ENCODE data around the gene PPIL3. TPM values are rescaled to one million over a fixed set of nuclear protein-coding genes. Genes with fewer than 3 reads are reported as not detected.

PPIL3 gene
- total RNA-seq, 1 experiment from 2014 or later = 30.4 TPM

- H3K9me3 ChIP-seq (replicated peaks) = no peaks in the 10 kb centered on the region
- peaks cover 39% of the 10 kb centered on the region for H3K36me3 ChIP-seq
- no peak overlapping the region for H3K27ac ChIP-seq
- no peak for DNase-seq (ENCODE audit: low read depth in 1 of 2, low spot score in 2 of 2)
- no peak overlapping the region for H3K4me3 ChIP-seq
- H3K27me3 ChIP-seq (replicated peaks) = no peaks in the 10 kb centered on the region
- no peaks in the 10 kb centered on the region for H3K4me1 ChIP-seq (replicated peaks)
Observed at GRCh38 chr2:200873560-200873959, 15.3 kb downstream of the PPIL3 start.

DNA sequence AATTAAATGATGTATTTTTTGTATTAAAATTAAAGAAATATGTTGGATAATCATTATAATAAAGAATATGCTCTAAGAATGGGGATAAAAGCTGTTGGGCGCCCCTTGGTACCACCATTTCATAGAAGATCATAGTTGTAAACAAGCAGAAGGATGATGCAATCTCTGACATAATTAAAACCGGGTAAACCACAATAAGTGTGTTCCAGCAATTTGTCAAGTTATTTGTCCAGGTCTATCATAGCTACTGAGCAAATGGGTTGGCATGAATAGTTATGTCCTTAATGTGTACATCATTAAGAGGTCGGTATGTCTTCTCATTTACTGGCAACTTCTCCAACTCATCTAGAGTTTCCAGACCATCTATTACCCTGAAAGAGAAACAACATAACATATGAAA, 17.7 kb downstream of the PPIL3 start:
- no peak for DNase-seq (ENCODE audit: low read depth in 1 of 2, low spot score in 2 of 2)
- Histone ChIP-seq H3K27me3 (replicated peaks) (no peaks in the 10 kb centered on the region), H3K36me3 (peaks cover 29% of the 10 kb centered on the region), H3K4me1 (replicated peaks) (no peaks in the 10 kb centered on the region), H3K9me3 (replicated peaks) (no peaks in the 10 kb centered on the region), H3K27ac (no peak overlapping the region), H3K4me3 (no peak overlapping the region)

DNA sequence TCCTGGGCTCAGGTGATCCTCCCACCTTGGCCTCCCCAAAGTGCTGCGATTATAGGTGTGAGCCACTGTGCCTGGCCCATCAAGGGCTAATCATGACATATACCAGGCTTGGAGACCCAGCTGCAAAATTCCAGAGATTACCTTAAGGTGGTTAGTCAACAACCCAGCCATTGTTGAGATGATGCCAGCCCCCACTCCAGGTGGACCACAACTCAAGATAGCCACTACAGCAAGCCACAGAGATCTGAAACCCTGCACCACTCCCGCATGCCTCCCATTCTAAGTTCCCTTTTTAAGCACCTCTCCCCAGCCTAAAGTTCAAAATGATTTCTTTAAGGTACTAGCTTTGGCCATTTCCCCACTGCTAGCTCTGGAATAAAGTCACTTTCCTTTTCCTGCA, 19.9 kb downstream of the PPIL3 start:
- H3K27me3 ChIP-seq (replicated peaks) = no peaks in the 10 kb centered on the region
- H3K36me3 ChIP-seq = peaks cover 22% of the 10 kb centered on the region
- 0 out of 2 replicates have a peak, but pooled peaks cover 3% of the 10 kb centered on the region for H3K4me1 ChIP-seq (replicated peaks)
- H3K4me3 ChIP-seq = no peak overlapping the region
- no peaks in the 10 kb centered on the region for H3K9me3 ChIP-seq (replicated peaks)
- no peak overlapping the region for H3K27ac ChIP-seq
- DNase-seq (ENCODE audit: low read depth in 1 of 2, low spot score in 2 of 2) = no peak

DNA sequence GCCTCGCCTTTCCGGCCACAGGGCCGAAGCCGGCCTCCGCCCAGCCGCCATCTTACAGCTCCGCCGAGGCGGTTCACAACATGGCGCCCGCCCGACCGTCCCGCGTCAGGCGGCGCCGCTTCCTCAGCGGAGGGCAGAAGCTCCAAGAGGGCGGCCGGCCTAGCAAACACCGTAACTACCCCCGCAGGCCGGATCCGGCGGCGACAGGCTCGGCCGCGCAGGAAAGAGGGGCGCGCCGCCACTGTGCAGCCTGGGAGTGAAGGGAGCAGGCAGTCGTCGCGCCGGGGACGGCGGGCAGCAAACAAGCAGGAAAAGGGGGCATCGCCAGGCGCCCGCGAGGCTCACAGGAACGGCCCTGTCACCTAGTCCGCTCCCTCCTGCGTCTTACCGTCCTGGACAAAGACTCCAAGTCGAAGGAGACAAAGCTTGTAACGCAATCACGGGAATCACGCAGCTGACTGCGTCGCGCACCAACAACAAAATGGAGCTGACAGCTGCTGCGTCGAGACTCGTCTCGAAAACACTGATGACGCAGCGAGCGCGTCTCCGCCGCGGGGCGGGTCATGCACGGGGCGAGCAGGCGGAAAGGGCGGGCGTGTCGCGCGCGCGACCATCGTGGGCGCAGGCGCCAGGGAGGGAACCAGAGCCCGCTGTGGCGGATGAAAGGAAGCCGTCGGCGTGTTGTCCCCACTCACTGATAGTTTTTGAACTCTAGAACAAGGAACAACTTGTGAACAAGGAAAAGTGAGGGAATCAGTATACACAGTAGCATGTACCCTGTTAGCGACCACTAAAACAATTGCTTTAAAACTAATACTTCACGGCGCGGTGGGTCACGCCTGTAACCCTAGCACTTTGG, 24.5 kb downstream of the PPIL3 start, which contains the start of gene CLK1:
CLK1 (minus strand) TSS at position 483 of the 859 bp plus-strand sequence. CDS start 2,796 bp downstream, outside the sequence.
- peaks cover 46% of the 10 kb centered on the region for H3K36me3 ChIP-seq
- H3K27ac ChIP-seq = peak within 1 kb of the TSS; percentile 96
- peak within 1 kb of the TSS; percentile 92 for H3K4me3 ChIP-seq
- H3K27me3 ChIP-seq (replicated peaks) = no peaks in the 10 kb centered on the region
- peaks cover 13% of the 10 kb centered on the region; the same call in 1 of the 2 replicates for H3K4me1 ChIP-seq (replicated peaks)
- H3K9me3 ChIP-seq (replicated peaks) = no peaks in the 10 kb centered on the region
- peak; percentile 94 to 95 for DNase-seq (ENCODE audit: low read depth in 1 of 2, low spot score in 2 of 2)

GRCh38 chr2:200863782-200864175, 25.1 kb downstream of the PPIL3 start:
- Histone ChIP-seq H3K36me3 (peaks cover 53% of the 10 kb centered on the region), H3K4me3 (peak overlapping the region; percentile 92), H3K4me1 (replicated peaks) (peaks cover 13% of the 10 kb centered on the region; the same call in 1 of the 2 replicates), H3K27ac (peak overlapping the region; percentile 96), H3K9me3 (replicated peaks) (no peaks in the 10 kb centered on the region), H3K27me3 (replicated peaks) (no peaks in the 10 kb centered on the region)
- no peak for DNase-seq (ENCODE audit: low read depth in 1 of 2, low spot score in 2 of 2)

DNA sequence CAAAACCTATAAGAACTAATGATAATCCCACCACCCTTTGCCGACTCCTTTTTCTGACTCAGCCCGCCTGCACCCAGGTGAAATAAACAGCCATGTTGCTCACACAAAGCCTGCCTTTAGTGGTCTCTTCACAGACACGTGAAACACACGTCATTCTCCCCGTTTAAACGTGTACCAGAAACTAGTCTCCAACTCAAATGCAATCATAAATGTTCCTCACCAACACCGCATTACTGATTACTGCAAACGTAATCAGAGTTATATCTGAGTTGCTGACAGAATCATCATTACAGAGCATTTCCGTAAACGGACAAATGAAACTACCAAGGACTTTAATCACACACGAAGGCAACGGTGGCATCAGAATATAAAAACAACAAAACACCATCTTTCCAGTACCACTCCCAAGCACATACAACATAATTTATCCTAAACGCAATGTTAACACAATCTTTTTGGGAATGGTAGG, 26.3 kb downstream of the PPIL3 start:
- Histone ChIP-seq H3K4me3 (peak overlapping the region; percentile 92), H3K4me1 (replicated peaks) (peaks cover 13% of the 10 kb centered on the region; the same call in 1 of the 2 replicates), H3K36me3 (peaks cover 65% of the 10 kb centered on the region), H3K27ac (peak overlapping the region; percentile 96), H3K9me3 (replicated peaks) (no peaks in the 10 kb centered on the region), H3K27me3 (replicated peaks) (no peaks in the 10 kb centered on the region)
- peak in 1 of 2 experiments; percentile 44 for DNase-seq (ENCODE audit: low read depth in 1 of 2, low spot score in 2 of 2)

- peak in 1 of 2 experiments; percentile 15 for DNase-seq (ENCODE audit: low read depth in 1 of 2, low spot score in 2 of 2)
- no peak overlapping the region for H3K27ac ChIP-seq
Observed at GRCh38 chr2:200861617-200862155, 27.2 kb downstream of the PPIL3 start.

GRCh38 chr2:200860092-200860795, 28.6 kb downstream of the PPIL3 start:
- peaks cover 13% of the 10 kb centered on the region; the same call in 1 of the 2 replicates for H3K4me1 ChIP-seq (replicated peaks)
- no peak overlapping the region for H3K27ac ChIP-seq
- no peak overlapping the region for H3K4me3 ChIP-seq
- peaks cover 87% of the 10 kb centered on the region for H3K36me3 ChIP-seq
- H3K9me3 ChIP-seq (replicated peaks) = no peaks in the 10 kb centered on the region
- no peak for DNase-seq (ENCODE audit: low read depth in 1 of 2, low spot score in 2 of 2)
- no peaks in the 10 kb centered on the region for H3K27me3 ChIP-seq (replicated peaks)

More at GRCh38 chr2:200861617-200862155, 27.2 kb downstream of the PPIL3 start:
- Histone ChIP-seq H3K4me3 (peak overlapping the region; percentile 92), H3K36me3 (peaks cover 74% of the 10 kb centered on the region), H3K9me3 (replicated peaks) (no peaks in the 10 kb centered on the region), H3K27me3 (replicated peaks) (no peaks in the 10 kb centered on the region), H3K4me1 (replicated peaks) (peaks cover 13% of the 10 kb centered on the region; the same call in 1 of the 2 replicates)

DNA sequence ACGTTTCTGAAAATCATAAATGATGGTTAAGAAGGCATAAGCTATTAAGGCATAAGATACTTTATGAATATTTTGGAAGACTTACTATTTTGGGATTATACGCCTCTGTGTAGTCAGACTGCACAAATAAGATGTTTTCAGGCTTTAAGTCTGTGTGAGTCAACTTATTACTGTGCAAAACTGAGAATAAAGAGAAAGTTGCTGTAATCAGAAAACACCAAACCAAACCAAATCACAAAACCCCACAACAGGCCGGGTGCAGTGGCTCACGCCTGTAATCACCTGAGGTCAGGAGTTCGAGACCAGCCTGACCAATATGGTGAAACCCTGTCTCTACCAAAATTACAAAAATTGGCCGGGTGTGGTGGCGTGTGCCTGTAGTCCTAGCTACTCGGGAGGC, 32.1 kb downstream of the PPIL3 start:
- Histone ChIP-seq H3K4me3 (no peak overlapping the region), H3K27ac (no peak overlapping the region), H3K9me3 (replicated peaks) (no peaks in the 10 kb centered on the region), H3K4me1 (replicated peaks) (peaks cover 8% of the 10 kb centered on the region; the same call in 1 of the 2 replicates), H3K27me3 (replicated peaks) (no peaks in the 10 kb centered on the region; the same call in 1 of the 2 replicates), H3K36me3 (peaks cover 99% of the 10 kb centered on the region)
- no peak for DNase-seq (ENCODE audit: low read depth in 1 of 2, low spot score in 2 of 2)

GRCh38 chr2:200852605-200853004, 36.3 kb downstream of the PPIL3 start:
- no peaks in the 10 kb centered on the region for H3K9me3 ChIP-seq (replicated peaks)
- H3K4me1 ChIP-seq (replicated peaks) = no peaks in the 10 kb centered on the region
- H3K27me3 ChIP-seq (replicated peaks) = no peaks in the 10 kb centered on the region; the same call in 1 of the 2 replicates
- H3K36me3 ChIP-seq = peaks cover 66% of the 10 kb centered on the region
- DNase-seq (ENCODE audit: low read depth in 1 of 2, low spot score in 2 of 2) = no peak
- H3K4me3 ChIP-seq = no peak overlapping the region
- H3K27ac ChIP-seq = no peak overlapping the region

- Histone ChIP-seq H3K9me3 (replicated peaks) (no peaks in the 10 kb centered on the region), H3K4me1 (replicated peaks) (no peaks in the 10 kb centered on the region), H3K4me3 (no peak overlapping the region), H3K27ac (no peak overlapping the region), H3K27me3 (replicated peaks) (no peaks in the 10 kb centered on the region; the same call in 1 of the 2 replicates), H3K36me3 (peaks cover 56% of the 10 kb centered on the region)
- no peak for DNase-seq (ENCODE audit: low read depth in 1 of 2, low spot score in 2 of 2)
Observed at GRCh38 chr2:200851398-200852248, 37.3 kb downstream of the PPIL3 start.

GRCh38 chr2:200850512-200851256, 38.2 kb downstream of the PPIL3 start:
- H3K4me3 ChIP-seq = no peak overlapping the region
- DNase-seq (ENCODE audit: low read depth in 1 of 2, low spot score in 2 of 2) = no peak
- H3K27ac ChIP-seq = no peak overlapping the region

More at GRCh38 chr2:200850512-200851256, 38.2 kb downstream of the PPIL3 start:
- H3K36me3 ChIP-seq = peaks cover 48% of the 10 kb centered on the region
- H3K9me3 ChIP-seq (replicated peaks) = no peaks in the 10 kb centered on the region
- no peaks in the 10 kb centered on the region; the same call in 1 of the 2 replicates for H3K27me3 ChIP-seq (replicated peaks)
- no peaks in the 10 kb centered on the region for H3K4me1 ChIP-seq (replicated peaks)
